ENCODE results near the gene TM9SF1. TPM values are rescaled to one million over a fixed set of nuclear protein-coding genes. Genes with fewer than 3 reads are reported as not detected.
A peak's percentile ranks its signal among the peaks of the same experiment; 100 is the strongest.

The TM9SF1 gene
- total and polyA plus RNA-seq, 2 of the 13 experiments (the other 11 are each of a cell fraction or from before 2014, with no cell fraction given), result 83.2 to 110 TPM

DNA sequence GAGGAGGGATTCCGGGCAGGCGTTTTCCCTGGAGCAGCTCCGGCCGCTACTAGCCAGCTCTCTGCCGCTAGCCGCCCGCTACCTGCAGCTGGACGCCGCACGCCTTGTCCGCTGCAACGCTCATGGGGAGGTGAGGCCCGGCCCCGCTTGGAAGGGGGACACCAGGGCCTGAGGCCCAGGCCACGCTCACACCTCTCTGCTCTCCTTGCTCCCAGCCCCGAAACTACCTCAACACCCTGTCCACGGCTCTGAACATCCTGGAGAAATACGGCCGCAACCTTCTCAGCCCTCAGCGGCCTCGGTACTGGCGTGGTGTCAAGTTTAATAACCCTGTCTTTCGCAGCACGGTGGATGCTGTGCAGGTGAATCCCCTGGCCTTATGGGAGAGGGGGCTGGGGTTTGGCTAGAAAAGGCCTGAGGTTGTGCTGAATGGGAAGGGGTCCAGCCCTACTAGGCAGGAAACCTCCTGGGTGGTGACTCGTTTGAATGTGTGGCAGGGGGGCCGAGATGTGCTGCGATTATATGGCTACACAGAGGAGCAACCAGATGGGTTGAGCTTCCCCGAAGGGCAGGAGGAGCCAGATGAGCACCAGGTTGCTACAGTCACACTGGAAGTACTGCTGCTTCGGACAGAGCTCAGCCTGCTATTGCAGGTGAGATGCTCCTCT, 47.3 kb downstream of the TM9SF1 start (continued):
- TF ChIP-seq, protein P1, sequence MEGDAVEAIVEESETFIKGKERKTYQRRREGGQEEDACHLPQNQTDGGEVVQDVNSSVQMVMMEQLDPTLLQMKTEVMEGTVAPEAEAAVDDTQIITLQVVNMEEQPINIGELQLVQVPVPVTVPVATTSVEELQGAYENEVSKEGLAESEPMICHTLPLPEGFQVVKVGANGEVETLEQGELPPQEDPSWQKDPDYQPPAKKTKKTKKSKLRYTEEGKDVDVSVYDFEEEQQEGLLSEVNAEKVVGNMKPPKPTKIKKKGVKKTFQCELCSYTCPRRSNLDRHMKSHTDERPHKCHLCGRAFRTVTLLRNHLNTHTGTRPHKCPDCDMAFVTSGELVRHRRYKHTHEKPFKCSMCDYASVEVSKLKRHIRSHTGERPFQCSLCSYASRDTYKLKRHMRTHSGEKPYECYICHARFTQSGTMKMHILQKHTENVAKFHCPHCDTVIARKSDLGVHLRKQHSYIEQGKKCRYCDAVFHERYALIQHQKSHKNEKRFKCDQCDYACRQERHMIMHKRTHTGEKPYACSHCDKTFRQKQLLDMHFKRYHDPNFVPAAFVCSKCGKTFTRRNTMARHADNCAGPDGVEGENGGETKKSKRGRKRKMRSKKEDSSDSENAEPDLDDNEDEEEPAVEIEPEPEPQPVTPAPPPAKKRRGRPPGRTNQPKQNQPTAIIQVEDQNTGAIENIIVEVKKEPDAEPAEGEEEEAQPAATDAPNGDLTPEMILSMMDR (CRISPR knock-in tag; IDR thresholded peaks at IDR 0.05), result 0 out of 2 replicates have a peak, but pooled peaks have one; percentile 7
- TF ChIP-seq ETV5 (CRISPR knock-in tag; IDR thresholded peaks at IDR 0.05; ENCODE audit: borderline replicate concordance), result no peak
- no peak; the same call in 1 of the 2 replicates for TF ChIP-seq ZBTB1 (CRISPR knock-in tag; IDR thresholded peaks at IDR 0.05; ENCODE audit: borderline replicate concordance)
- peak; percentile 57; the same call in 1 of the 2 replicates for TF ChIP-seq NFATC3 (CRISPR knock-in tag; IDR thresholded peaks at IDR 0.05)
- no peak for TF ChIP-seq ARNTL (CRISPR knock-in tag; IDR thresholded peaks at IDR 0.05)
- TF ChIP-seq KLF11 (CRISPR knock-in tag; IDR thresholded peaks at IDR 0.05), result no peak
- TF ChIP-seq ZNF253 (CRISPR knock-in tag; IDR thresholded peaks at IDR 0.05; ENCODE audit: borderline replicate concordance), result 0 out of 2 replicates have a peak, but pooled peaks have one; percentile 40
- TF ChIP-seq PAF1 (CRISPR knock-in tag; IDR thresholded peaks at IDR 0.05), result no peak
- TF ChIP-seq, protein P2, sequence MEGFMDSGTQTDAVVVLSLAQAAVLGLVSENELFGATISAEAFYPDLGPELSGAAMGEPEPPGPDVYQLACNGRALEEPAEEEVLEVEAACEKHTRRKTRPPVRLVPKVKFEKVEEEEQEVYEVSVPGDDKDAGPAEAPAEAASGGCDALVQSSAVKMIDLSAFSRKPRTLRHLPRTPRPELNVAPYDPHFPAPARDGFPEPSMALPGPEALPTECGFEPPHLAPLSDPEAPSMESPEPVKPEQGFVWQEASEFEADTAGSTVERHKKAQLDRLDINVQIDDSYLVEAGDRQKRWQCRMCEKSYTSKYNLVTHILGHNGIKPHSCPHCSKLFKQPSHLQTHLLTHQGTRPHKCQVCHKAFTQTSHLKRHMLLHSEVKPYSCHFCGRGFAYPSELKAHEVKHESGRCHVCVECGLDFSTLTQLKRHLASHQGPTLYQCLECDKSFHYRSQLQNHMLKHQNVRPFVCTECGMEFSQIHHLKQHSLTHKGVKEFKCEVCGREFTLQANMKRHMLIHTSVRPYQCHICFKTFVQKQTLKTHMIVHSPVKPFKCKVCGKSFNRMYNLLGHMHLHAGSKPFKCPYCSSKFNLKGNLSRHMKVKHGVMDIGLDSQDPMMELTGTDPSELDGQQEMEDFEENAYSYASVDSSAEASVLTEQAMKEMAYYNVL (CRISPR knock-in tag; IDR thresholded peaks at IDR 0.05; ENCODE audit: borderline replicate concordance), result 0 out of 2 replicates have a peak, but pooled peaks have one; percentile 49
- peak; percentile 56; the same call in 1 of the 2 replicates for TF ChIP-seq SAFB2 (CRISPR knock-in tag; IDR thresholded peaks at IDR 0.05; ENCODE audit: borderline replicate concordance, low read depth)
- peak; percentile 52; the same call in 1 of the 2 replicates for TF ChIP-seq KMT2A (CRISPR knock-in tag; IDR thresholded peaks at IDR 0.05)
- 0 out of 2 replicates have a peak, but pooled peaks have one; percentile 29 for TF ChIP-seq SMAD1 (CRISPR knock-in tag; IDR thresholded peaks at IDR 0.05; ENCODE audit: borderline replicate concordance, low read depth)
- peak; percentile 91 for TF ChIP-seq SMAD9 (CRISPR knock-in tag; IDR thresholded peaks at IDR 0.05)
- TF ChIP-seq, protein P3, sequence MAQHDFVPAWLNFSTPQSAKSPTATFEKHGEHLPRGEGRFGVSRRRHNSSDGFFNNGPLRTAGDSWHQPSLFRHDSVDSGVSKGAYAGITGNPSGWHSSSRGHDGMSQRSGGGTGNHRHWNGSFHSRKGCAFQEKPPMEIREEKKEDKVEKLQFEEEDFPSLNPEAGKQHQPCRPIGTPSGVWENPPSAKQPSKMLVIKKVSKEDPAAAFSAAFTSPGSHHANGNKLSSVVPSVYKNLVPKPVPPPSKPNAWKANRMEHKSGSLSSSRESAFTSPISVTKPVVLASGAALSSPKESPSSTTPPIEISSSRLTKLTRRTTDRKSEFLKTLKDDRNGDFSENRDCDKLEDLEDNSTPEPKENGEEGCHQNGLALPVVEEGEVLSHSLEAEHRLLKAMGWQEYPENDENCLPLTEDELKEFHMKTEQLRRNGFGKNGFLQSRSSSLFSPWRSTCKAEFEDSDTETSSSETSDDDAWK (CRISPR knock-in tag; IDR thresholded peaks at IDR 0.05), result no peak
- TF ChIP-seq, protein P4, sequence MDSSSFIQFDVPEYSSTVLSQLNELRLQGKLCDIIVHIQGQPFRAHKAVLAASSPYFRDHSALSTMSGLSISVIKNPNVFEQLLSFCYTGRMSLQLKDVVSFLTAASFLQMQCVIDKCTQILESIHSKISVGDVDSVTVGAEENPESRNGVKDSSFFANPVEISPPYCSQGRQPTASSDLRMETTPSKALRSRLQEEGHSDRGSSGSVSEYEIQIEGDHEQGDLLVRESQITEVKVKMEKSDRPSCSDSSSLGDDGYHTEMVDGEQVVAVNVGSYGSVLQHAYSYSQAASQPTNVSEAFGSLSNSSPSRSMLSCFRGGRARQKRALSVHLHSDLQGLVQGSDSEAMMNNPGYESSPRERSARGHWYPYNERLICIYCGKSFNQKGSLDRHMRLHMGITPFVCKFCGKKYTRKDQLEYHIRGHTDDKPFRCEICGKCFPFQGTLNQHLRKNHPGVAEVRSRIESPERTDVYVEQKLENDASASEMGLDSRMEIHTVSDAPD (CRISPR knock-in tag; IDR thresholded peaks at IDR 0.05), result peak; percentile 56; the same call in 1 of the 2 replicates
- no peak for TF ChIP-seq ZKSCAN8 (CRISPR knock-in tag; IDR thresholded peaks at IDR 0.05; ENCODE audit: borderline replicate concordance)
- TF ChIP-seq, protein P5, sequence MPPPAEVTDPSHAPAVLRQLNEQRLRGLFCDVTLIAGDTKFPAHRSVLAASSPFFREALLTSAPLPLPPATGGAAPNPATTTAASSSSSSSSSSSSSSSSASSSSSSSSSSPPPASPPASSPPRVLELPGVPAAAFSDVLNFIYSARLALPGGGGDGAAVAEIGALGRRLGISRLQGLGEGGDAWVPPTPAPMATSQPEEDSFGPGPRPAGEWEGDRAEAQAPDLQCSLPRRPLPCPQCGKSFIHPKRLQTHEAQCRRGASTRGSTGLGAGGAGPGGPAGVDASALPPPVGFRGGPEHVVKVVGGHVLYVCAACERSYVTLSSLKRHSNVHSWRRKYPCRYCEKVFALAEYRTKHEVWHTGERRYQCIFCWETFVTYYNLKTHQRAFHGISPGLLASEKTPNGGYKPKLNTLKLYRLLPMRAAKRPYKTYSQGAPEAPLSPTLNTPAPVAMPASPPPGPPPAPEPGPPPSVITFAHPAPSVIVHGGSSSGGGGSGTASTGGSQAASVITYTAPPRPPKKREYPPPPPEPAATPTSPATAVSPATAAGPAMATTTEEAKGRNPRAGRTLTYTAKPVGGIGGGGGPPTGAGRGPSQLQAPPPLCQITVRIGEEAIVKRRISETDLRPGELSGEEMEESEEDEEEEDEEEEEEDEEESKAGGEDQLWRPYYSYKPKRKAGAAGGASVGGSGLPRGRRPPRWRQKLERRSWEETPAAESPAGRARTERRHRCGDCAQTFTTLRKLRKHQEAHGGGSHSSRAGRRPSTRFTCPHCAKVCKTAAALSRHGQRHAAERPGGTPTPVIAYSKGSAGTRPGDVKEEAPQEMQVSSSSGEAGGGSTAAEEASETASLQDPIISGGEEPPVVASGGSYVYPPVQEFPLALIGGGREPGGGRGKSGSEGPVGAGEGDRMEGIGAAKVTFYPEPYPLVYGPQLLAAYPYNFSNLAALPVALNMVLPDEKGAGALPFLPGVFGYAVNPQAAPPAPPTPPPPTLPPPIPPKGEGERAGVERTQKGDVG (CRISPR knock-in tag; IDR thresholded peaks at IDR 0.05; ENCODE audit: borderline replicate concordance), result no peak
